Neural progenitor cell (in vitro differentiated cells): ENCODE data around the gene ECE2.

Experiments
- CTCF ChIP-seq: fragments of 200-600 bp; sonication (generic); IDR thresholded peaks from 2 replicates; pipeline ENCODE4 v1.5.1; 2017; ENCODE audit warnings: antibody characterized with exemption, mild to moderate bottlenecking
- EZH2 ChIP-seq: fragments of 200-600 bp; sonication (generic); IDR thresholded peaks from 2 replicates; pipeline ENCODE4 v1.6.1; 2017; ENCODE audit warnings: antibody characterized with exemption, mild to moderate bottlenecking, moderate library complexity

GRCh38 chr3:184295771-184296170 is 19.9 kb downstream of the ECE2 start:
- TF ChIP-seq CTCF (no peak), EZH2 (no peak)
